Cardiac muscle cell (in vitro differentiated cells and primary cell): ENCODE data around the gene RIOK2. TPM values are rescaled to one million over a fixed set of nuclear protein-coding genes. Genes with fewer than 3 reads are reported as not detected.

Experiments used
- DNase-seq, 2 donors: peaks; one replicate each; pipeline versions ENCODE4 v3.0.0 to v3.0.0-alpha.2; 2010 to 2017; ENCODE audit warnings: low read depth in 1 of 2, low spot score in 1 of 2
- H3K27ac ChIP-seq: fragments of 200-600 bp; sonication (generic); 2 replicates; pipeline ENCODE4 v1.5.1; 2016
- H3K27me3 ChIP-seq: fragments of 200-600 bp; sonication (generic); 2 replicates; pipeline ENCODE4 v1.6.0; 2016; ENCODE audit warnings: control low read depth
- H3K36me3 ChIP-seq: fragments of 200-600 bp; sonication (generic); 2 replicates; pipeline ENCODE4 v1.5.1; 2016; ENCODE audit warnings: control low read depth
- H3K4me1 ChIP-seq: fragments of 200-600 bp; sonication (generic); 2 replicates; pipeline ENCODE4 v1.8.1; 2017; ENCODE audit warnings: low read depth, mild to moderate bottlenecking, mixed run types
- H3K4me3 ChIP-seq: fragments of 200-600 bp; sonication (generic); 2 replicates; pipeline ENCODE4 v1.5.1; 2016; ENCODE audit warnings: mild to moderate bottlenecking
- H3K9me3 ChIP-seq: fragments of 200-600 bp; sonication (generic); 2 replicates; pipeline ENCODE4 v1.5.1; 2017; ENCODE audit warnings: low read depth, mild to moderate bottlenecking, control low read depth
- CTCF ChIP-seq: IDR thresholded peaks from 2 replicates; pipeline ENCODE4 v1.5.1; 2012; ENCODE audit warnings: low read depth, mild to moderate bottlenecking, low read length
- polyA plus RNA-seq: library from polyadenylated mRNA; unstranded; fragments of >200 nt; fragmentation: Nextera tagmentation; extraction: Ambion mirVana; gene quantifications from 2 replicates; pipeline ENCODE4 v1.2.1, GENCODE V29; 2016
- total RNA-seq: library from RNA; depleted of rRNA; stranded (reverse); fragments of >200 nt; gene quantifications from 2 replicates; pipeline ENCODE4 v1.2.3, GENCODE V29; 2016

The RIOK2 gene
- total and polyA plus RNA-seq, 2 experiments from 2014 or later, result 23.6 to 26.4 TPM

DNA sequence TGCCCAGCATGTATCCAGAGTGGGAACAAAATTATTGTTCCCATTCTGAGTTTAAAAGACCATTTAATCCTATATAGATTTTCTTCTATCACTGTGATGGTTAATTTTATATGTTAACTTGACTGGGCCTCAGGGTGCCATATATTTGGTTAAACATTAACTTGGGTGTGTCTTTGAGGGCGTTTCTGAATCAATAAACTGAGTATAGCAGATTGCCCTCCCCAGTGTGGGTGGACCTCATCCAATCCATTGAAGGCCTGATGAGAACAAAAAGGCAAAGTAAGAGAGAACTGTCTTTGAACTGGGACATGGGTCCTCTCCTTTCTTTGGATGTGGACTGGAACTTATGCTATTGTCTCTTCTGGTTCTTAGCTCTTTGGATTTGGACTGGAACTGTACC, 17.3 kb downstream of the RIOK2 start:
- no peak for DNase-seq
- no peak overlapping the region for H3K27ac ChIP-seq
- no peak overlapping the region for H3K4me3 ChIP-seq
- H3K4me1 ChIP-seq, result no peaks in the 10 kb centered on the region
- no peak for TF ChIP-seq CTCF
- no peaks in the 10 kb centered on the region for H3K9me3 ChIP-seq
- H3K36me3 ChIP-seq, result peaks cover 74% of the 10 kb centered on the region
- no peaks in the 10 kb centered on the region for H3K27me3 ChIP-seq

- DNase-seq, result no peak
- Histone ChIP-seq H3K36me3 (peaks cover 70% of the 10 kb centered on the region), H3K9me3 (no peaks in the 10 kb centered on the region)
These were observed 18.2 kb downstream of the RIOK2 start for GRCh38 chr5:97164846-97165245.

DNA sequence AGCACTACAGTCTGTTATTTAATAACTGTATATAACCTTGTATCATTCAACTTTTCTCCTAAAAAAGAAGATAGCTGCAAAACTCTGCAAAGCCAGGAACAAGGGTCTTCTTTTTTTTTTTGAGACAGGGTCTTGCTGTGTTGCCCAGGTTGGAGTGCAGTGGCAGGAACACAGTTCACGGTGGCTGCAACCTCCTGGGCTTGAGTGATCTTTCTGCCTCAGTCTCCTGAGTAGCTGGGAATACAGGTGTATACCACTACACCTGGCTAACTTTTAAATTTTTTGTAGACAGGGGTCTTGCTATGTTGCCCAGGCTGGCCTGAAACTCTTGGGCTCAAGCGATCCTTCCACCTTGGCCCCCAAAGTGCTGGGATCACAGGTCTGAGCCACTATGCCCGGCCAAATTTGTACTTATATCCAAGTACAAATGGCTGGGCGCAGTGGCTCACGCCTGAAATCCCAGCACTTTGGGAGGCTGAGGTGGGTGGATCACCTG, 19.2 kb downstream of the RIOK2 start:
- no peaks in the 10 kb centered on the region for H3K9me3 ChIP-seq
- H3K4me3 ChIP-seq, result no peak overlapping the region
- H3K27me3 ChIP-seq, result no peaks in the 10 kb centered on the region
- no peak for TF ChIP-seq CTCF
- H3K36me3 ChIP-seq, result peaks cover 60% of the 10 kb centered on the region
- no peak overlapping the region for H3K27ac ChIP-seq
- H3K4me1 ChIP-seq, result no peaks in the 10 kb centered on the region
- DNase-seq, result no peak

More at GRCh38 chr5:97164846-97165245, 18.2 kb downstream of the RIOK2 start:
- TF ChIP-seq CTCF, result no peak
- H3K4me3 ChIP-seq, result no peak overlapping the region
- no peaks in the 10 kb centered on the region for H3K27me3 ChIP-seq
- no peak overlapping the region for H3K27ac ChIP-seq
- no peaks in the 10 kb centered on the region for H3K4me1 ChIP-seq

- H3K4me1 ChIP-seq, result no peaks in the 10 kb centered on the region
- H3K4me3 ChIP-seq, result no peak overlapping the region
- no peak overlapping the region for H3K27ac ChIP-seq
- peak in 1 of 2 donors; percentile 41 for DNase-seq
- no peaks in the 10 kb centered on the region for H3K27me3 ChIP-seq
- no peaks in the 10 kb centered on the region for H3K9me3 ChIP-seq
- peaks cover 55% of the 10 kb centered on the region for H3K36me3 ChIP-seq
- peak; percentile 55 for TF ChIP-seq CTCF
These were observed 19.7 kb downstream of the RIOK2 start for GRCh38 chr5:97163360-97163764.

DNA sequence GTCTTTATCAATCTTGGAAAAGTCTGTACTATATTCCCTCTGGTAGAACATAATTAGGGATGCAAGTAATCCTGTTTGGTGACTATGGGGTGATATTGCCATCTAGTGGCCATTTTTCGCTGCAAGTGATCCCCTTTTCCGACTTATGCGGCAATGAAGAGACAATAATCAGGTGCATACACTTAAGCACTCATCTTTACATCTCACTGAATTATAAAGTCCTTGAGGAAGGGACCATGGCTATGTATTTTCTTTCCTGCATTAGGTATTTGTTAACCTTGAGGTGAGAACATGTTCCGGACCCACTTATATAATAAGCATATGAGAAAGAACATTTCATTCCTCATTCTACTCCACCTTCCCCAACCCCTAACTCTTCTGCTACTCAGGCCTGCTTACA, 21.0 kb downstream of the RIOK2 start:
- no peaks in the 10 kb centered on the region for H3K4me1 ChIP-seq
- DNase-seq, result peak; percentile 82 to 88
- H3K36me3 ChIP-seq, result peaks cover 43% of the 10 kb centered on the region
- H3K27me3 ChIP-seq, result no peaks in the 10 kb centered on the region
- H3K27ac ChIP-seq, result no peak overlapping the region
- H3K4me3 ChIP-seq, result no peak overlapping the region
- peak; percentile 84 for TF ChIP-seq CTCF
- H3K9me3 ChIP-seq, result no peaks in the 10 kb centered on the region

GRCh38 chr5:97157689-97158088, 25.4 kb downstream of the RIOK2 start:
- TF ChIP-seq CTCF, result no peak
- peaks cover 10% of the 10 kb centered on the region for H3K36me3 ChIP-seq
- no peaks in the 10 kb centered on the region for H3K9me3 ChIP-seq
- no peak overlapping the region for H3K27ac ChIP-seq
- DNase-seq, result no peak
- H3K4me1 ChIP-seq, result no peaks in the 10 kb centered on the region
- H3K4me3 ChIP-seq, result no peak overlapping the region
- H3K27me3 ChIP-seq, result no peaks in the 10 kb centered on the region
